Sigmoid colon (tissue), 4 donors: ENCODE data around the gene FIP1L1.

Experiments
- CTCF ChIP-seq, 4 experiments: fragments of 450-650 bp in 3 of 4; fragments of 200-600 bp in 1 of 4; IDR thresholded peaks; one replicate each; pipeline ENCODE4 v1.5.1; 2016 to 2019; ENCODE audit warnings: antibody characterized with exemption in 4 of 4, mild to moderate bottlenecking in 3 of 4, moderate library complexity in 2 of 4
- EP300 ChIP-seq, 4 donors: sonication (generic); formaldehyde crosslinking; IDR thresholded peaks; one replicate each; pipeline ENCODE4 v1.6.1; 2017; ENCODE audit warnings: antibody characterized with exemption in 4 of 4
- POLR2A ChIP-seq, 2 donors: fragments of 450-650 bp; IDR thresholded peaks; one replicate each; pipeline ENCODE4 v1.6.1; 2016; ENCODE audit warnings: antibody characterized with exemption in 2 of 2, mild to moderate bottlenecking in 2 of 2, moderate library complexity in 2 of 2

GRCh38 chr4:53361451-53361850 lies 16.0 kb upstream of the FIP1L1 start:
- TF ChIP-seq CTCF (IDR thresholded peaks at IDR 0.05) (no peak), POLR2A (IDR thresholded peaks at IDR 0.05) (no peak), EP300 (IDR thresholded peaks at IDR 0.05) (no peak)
